HG03558 (cell line): Measurements from ENCODE around the gene CREBL2.
"Not testable (repeated sequence)": the region's sequence is repeated elsewhere in the genome, so short reads cannot be mapped to it uniquely, and the experiment has no call there.

Experiments
- ATAC-seq: cut with Tn5 transposase; IDR thresholded peaks from one replicate; pipeline ENCODE4 v1.9.1; 2021; ENCODE audit warnings: moderate number of reproducible peaks; ENCODE audit not compliant: unreplicated experiment; ENCODE audit errors: extremely low read depth

Gene CREBL2

GRCh38 chr12:12611512-12612306, at the start of gene CREBL2:
Gene CREBL2 (plus strand): TSS chr12:12611876. CDS start chr12:12612173, 297 bp downstream.
- ATAC-seq, result peak; percentile 37

- ATAC-seq, result no peak
These were observed 49.6 kb upstream of the CREBL2 start for GRCh38 chr12:12562016-12562483.

GRCh38 chr12:12562585-12563261, 49.0 kb upstream of the CREBL2 start, which contains the start of gene DUSP16:
Gene DUSP16 (minus strand): TSS chr12:12562863. CDS start chr12:12521098, 41,765 bp downstream.
- ATAC-seq, result peak; percentile 54

- ATAC-seq, result no peak
These were observed 48.3 kb upstream of the CREBL2 start for GRCh38 chr12:12563290-12563928.

GRCh38 chr12:12564911-12565310, 46.8 kb upstream of the CREBL2 start:
- no peak for ATAC-seq

GRCh38 chr12:12565971-12566370, 45.7 kb upstream of the CREBL2 start:
- not testable (repeated sequence) for ATAC-seq

- ATAC-seq, result no peak
These were observed 39.0 kb upstream of the CREBL2 start for GRCh38 chr12:12572659-12573058.

GRCh38 chr12:12577786-12578185, 33.9 kb upstream of the CREBL2 start:
- no peak for ATAC-seq

GRCh38 chr12:12580716-12581115, 31.0 kb upstream of the CREBL2 start:
- not testable (repeated sequence) for ATAC-seq

GRCh38 chr12:12582193-12582881, 29.3 kb upstream of the CREBL2 start:
- peak; percentile 2 for ATAC-seq

- ATAC-seq, result peak; percentile 87
These were observed 28.8 kb upstream of the CREBL2 start for GRCh38 chr12:12582895-12583303.

- no peak for ATAC-seq
These were observed 28.0 kb upstream of the CREBL2 start for GRCh38 chr12:12583510-12584178.

GRCh38 chr12:12585115-12585863, 26.4 kb upstream of the CREBL2 start:
- no peak for ATAC-seq

- ATAC-seq, result no peak
These were observed 24.6 kb upstream of the CREBL2 start for GRCh38 chr12:12586879-12587675.

- ATAC-seq, result no peak
These were observed 23.8 kb upstream of the CREBL2 start for GRCh38 chr12:12587878-12588277.

GRCh38 chr12:12588436-12588835, 23.2 kb upstream of the CREBL2 start:
- ATAC-seq, result not testable (repeated sequence)

GRCh38 chr12:12590961-12591360, 20.7 kb upstream of the CREBL2 start:
- ATAC-seq, result no peak

GRCh38 chr12:12592930-12593329, 18.7 kb upstream of the CREBL2 start:
- ATAC-seq, result no peak
